H1 (cell line): ENCODE measurements around the gene MRPL28. TPM values are rescaled to one million over a fixed set of nuclear protein-coding genes. Genes with fewer than 3 reads are reported as not detected.

ENCODE experiments used
- CTCF ChIA-PET: fragments of 300-600 bp; sonication (Branson Sonifier 250); formaldehyde crosslinking; loops from one replicate; lab custom pipeline; 2021; ENCODE audit not compliant: partially characterized antibody; lab: Charles Lee
- POLR2A ChIA-PET: fragments of 300-600 bp; sonication (Branson Sonifier 250); formaldehyde crosslinking; loops from one replicate; lab custom pipeline; 2021; ENCODE audit warnings: inconsistent platforms; ENCODE audit not compliant: partially characterized antibody; lab: Charles Lee
- DNase-seq, 2 experiments: peaks; one replicate each; pipeline versions ENCODE4 v3.0.0 to v3.0.0-alpha.2; 2010 to 2022; ENCODE audit warnings: low spot score in 2 of 2, low read depth in 1 of 2, mixed read lengths in 1 of 2
- FAIRE-seq: peaks from 2 replicates; lab custom pipeline; 2011; peaks lifted over from hg19 to GRCh38; lab: Jason Lieb, UNC
- H2AFZ ChIP-seq: 2 replicates; pipeline ENCODE4 v1.8.1; 2012; ENCODE audit warnings: low read length, inconsistent platforms
- H2AK5ac ChIP-seq: 2 replicates; pipeline ENCODE4 v1.6.1; 2013; ENCODE audit warnings: low read depth, low read length
- H2BK120ac ChIP-seq: replicated peaks from 2 replicates; pipeline ENCODE3; 2013; ENCODE audit warnings: low read depth, low read length, inconsistent platforms
- H2BK12ac ChIP-seq: 2 replicates; pipeline ENCODE4 v1.6.1; 2013; ENCODE audit warnings: low read depth, low read length
- H2BK15ac ChIP-seq: 2 replicates; pipeline ENCODE4 v1.6.1; 2013; ENCODE audit warnings: low read length
- H2BK20ac ChIP-seq: 2 replicates; pipeline ENCODE4 v1.6.1; 2013; ENCODE audit warnings: low read length
- H2BK5ac ChIP-seq: 2 replicates; pipeline ENCODE4 v1.6.1; 2013; ENCODE audit warnings: low read depth, low read length
- H3K14ac ChIP-seq: 2 replicates; pipeline ENCODE4 v1.6.1; 2013; ENCODE audit warnings: inconsistent platforms; ENCODE audit not compliant: insufficient read length
- H3K18ac ChIP-seq: 2 replicates; pipeline ENCODE4 v1.6.1; 2013; ENCODE audit warnings: low read length; ENCODE audit errors: extremely low read depth
- H3K23ac ChIP-seq: 2 replicates; pipeline ENCODE4 v1.6.1; 2013; ENCODE audit warnings: inconsistent platforms; ENCODE audit not compliant: insufficient read length
- H3K23me2 ChIP-seq: 2 replicates; pipeline ENCODE4 v1.6.1; 2013; ENCODE audit warnings: low read depth, low read length
- H3K27ac ChIP-seq: 2 replicates; pipeline ENCODE4 v1.6.1; 2011; ENCODE audit warnings: low read depth, low read length, inconsistent platforms
- H3K27me3 ChIP-seq, 4 experiments: replicated peaks in 1 of 4; 1 replicate in 1 of 4; 2 replicates in 3 of 4; pipeline versions ENCODE4 v1.6.1 to v1.8.1; 2011 to 2013; ENCODE audit warnings: low read length in 3 of 4, mild to moderate bottlenecking in 3 of 4, inconsistent platforms in 2 of 4, mixed read lengths in 2 of 4, moderate library complexity in 1 of 4; ENCODE audit not compliant: control insufficient read depth in 3 of 4, insufficient read depth in 3 of 4; ENCODE audit errors: extremely low read depth in 1 of 4
- H3K36me3 ChIP-seq, 4 experiments: 2 replicates each; pipeline versions ENCODE4 v1.6.1 to v1.8.1; 2011 to 2013; ENCODE audit warnings: mild to moderate bottlenecking in 4 of 4, low read length in 3 of 4, moderate library complexity in 2 of 4, control low read depth in 1 of 4, inconsistent platforms in 1 of 4; ENCODE audit not compliant: insufficient read depth in 4 of 4, control insufficient read depth in 2 of 4
- H3K4ac ChIP-seq: replicated peaks from 2 replicates; pipeline ENCODE3; 2013; ENCODE audit warnings: low read length, low read depth, mixed read lengths, inconsistent platforms; ENCODE audit not compliant: insufficient read length
- H3K4me1 ChIP-seq, 4 experiments: replicated peaks in 1 of 4; 1 replicate in 1 of 4; 2 replicates in 3 of 4; pipeline versions ENCODE4 v1.6.1 to v1.8.1; 2011 to 2013; ENCODE audit warnings: low read length in 3 of 4, inconsistent platforms in 2 of 4, mixed read lengths in 1 of 4; ENCODE audit not compliant: insufficient read depth in 4 of 4, control insufficient read depth in 3 of 4
- H3K4me2 ChIP-seq, 2 experiments: 2 replicates each; pipeline versions ENCODE4 v1.6.1 to v1.8.1; 2011 to 2013; ENCODE audit warnings: low read depth in 2 of 2, low read length in 2 of 2, control low read depth in 1 of 2, inconsistent platforms in 1 of 2, mild to moderate bottlenecking in 1 of 2; ENCODE audit not compliant: insufficient read depth in 1 of 2
- H3K4me3 ChIP-seq, 4 experiments: fragments of 200-600, 300-600 bp in 1 of 4; sonication (generic), shearing (Covaris generic), sonication (Bioruptor Twin) in 1 of 4; 2 replicates each; pipeline versions ENCODE4 v1.5.1 to v1.8.1; 2011 to 2016; ENCODE audit warnings: low read length in 4 of 4, low read depth in 3 of 4, control low read depth in 2 of 4, inconsistent platforms in 2 of 4, mild to moderate bottlenecking in 2 of 4, mixed read lengths in 1 of 4, moderate library complexity in 1 of 4; ENCODE audit not compliant: insufficient read depth in 2 of 4; ENCODE audit errors: extremely low read depth in 1 of 4
- H3K56ac ChIP-seq: replicated peaks from 2 replicates; pipeline ENCODE3; 2013; ENCODE audit warnings: low read depth, mild to moderate bottlenecking, mixed read lengths, low read length, inconsistent platforms; ENCODE audit not compliant: insufficient read length
- H3K79me1 ChIP-seq: 2 replicates; pipeline ENCODE4 v1.6.1; 2013; ENCODE audit warnings: low read depth, low read length, control low read depth
- H3K79me2 ChIP-seq, 2 experiments: 2 replicates each; pipeline versions ENCODE4 v1.6.1 to v1.8.1; 2012 to 2013; ENCODE audit warnings: low read length in 2 of 2, mild to moderate bottlenecking in 2 of 2, inconsistent platforms in 1 of 2; ENCODE audit not compliant: insufficient read depth in 2 of 2, control insufficient read depth in 1 of 2
- H3K9ac ChIP-seq, 4 experiments: replicated peaks in 1 of 4; 1 replicate in 1 of 4; 2 replicates in 3 of 4; pipeline versions ENCODE4 v1.6.1 to v1.8.1; 2011 to 2013; ENCODE audit warnings: low read depth in 3 of 4, low read length in 3 of 4, control low read depth in 2 of 4, mild to moderate bottlenecking in 2 of 4, moderate library complexity in 2 of 4, inconsistent platforms in 1 of 4; ENCODE audit errors: extremely low read depth in 1 of 4
- H3K9me3 ChIP-seq, 2 experiments: 2 replicates each; pipeline versions ENCODE4 v1.6.1 to v1.8.1; 2012 to 2013; ENCODE audit warnings: mild to moderate bottlenecking in 2 of 2, moderate library complexity in 2 of 2, control low read depth in 1 of 2, inconsistent platforms in 1 of 2, low read depth in 1 of 2, low read length in 1 of 2, mixed read lengths in 1 of 2; ENCODE audit not compliant: insufficient read depth in 2 of 2
- H4K20me1 ChIP-seq, 2 experiments: replicated peaks in 1 of 2; 2 replicates each; pipeline versions ENCODE3 to v1.8.1; 2011 to 2013; ENCODE audit warnings: inconsistent platforms in 2 of 2, low read length in 2 of 2, mild to moderate bottlenecking in 1 of 2; ENCODE audit not compliant: insufficient read depth in 2 of 2, control insufficient read depth in 1 of 2
- H4K5ac ChIP-seq: 2 replicates; pipeline ENCODE4 v1.6.1; 2013; ENCODE audit warnings: low read length, low read depth, mixed read lengths, inconsistent platforms; ENCODE audit not compliant: insufficient read length
- H4K8ac ChIP-seq: 2 replicates; pipeline ENCODE4 v1.8.0; 2013; ENCODE audit warnings: mild to moderate bottlenecking, moderate library complexity, low read length, inconsistent platforms; ENCODE audit not compliant: insufficient read depth; ENCODE audit errors: extremely low read depth
- H4K91ac ChIP-seq: replicated peaks from 2 replicates; pipeline ENCODE3; 2013; ENCODE audit warnings: low read length, mixed read lengths, inconsistent platforms; ENCODE audit not compliant: insufficient read length
- KDM4A ChIP-seq: IDR thresholded peaks from one replicate; pipeline ENCODE4 v1.7.1; 2012; ENCODE audit warnings: low read depth, mild to moderate bottlenecking, moderate library complexity, low read length, inconsistent platforms; ENCODE audit not compliant: severe bottlenecking
- MAFK ChIP-seq: IDR thresholded peaks from 2 replicates; pipeline ENCODE4 v1.6.1; 2012; ENCODE audit warnings: low read depth, mild to moderate bottlenecking, improper control_type of control experiment, low read length
- TAF7 ChIP-seq: optimal IDR thresholded peaks from 2 replicates; pipeline ENCODE3; 2011; ENCODE audit warnings: low read depth, mild to moderate bottlenecking, inconsistent platforms, low read length, moderate library complexity, borderline replicate concordance
- WGBS, 2 experiments: shearing (Covaris generic) in 1 of 2; methylation state at CpG; one replicate each; pipeline versions ENCODE4 v1.1.6 to v1.1.7; 2013 to 2015; ENCODE audit warnings: low lambda C conversion rate in 2 of 2, mixed read lengths in 2 of 2, inconsistent platforms in 1 of 2, low coverage in 1 of 2, missing lambda C conversion rate in 1 of 2; ENCODE audit not compliant: insufficient replicate concordance in 2 of 2, insufficient coverage in 1 of 2, insufficient read length in 1 of 2; ENCODE audit errors: extremely low coverage in 1 of 2, missing lambda C conversion rate in 1 of 2; 5-methylcytosine and 5-hydroxymethylcytosine counted together
- polyA plus RNA-seq, 7 experiments: library from polyadenylated mRNA; depleted of rRNA in 3 of 7; stranded (reverse) in 5 of 7; unstranded in 2 of 7; fragments of >200 nt in 5 of 7; fragments of 200-250 nt in 2 of 7; gene quantifications; 1 replicate in 5 of 7; 2 replicates in 1 of 7; 4 replicates in 1 of 7; pipeline versions ENCODE4 v1.2.1 to v1.2.3, GENCODE V29; 2011 to 2013; ENCODE audit warnings: missing spikeins in 2 of 7, mixed read lengths in 2 of 7
- total RNA-seq: library from RNA; stranded (reverse); fragmentation: NEBNext Ultra II Directional; extraction: Animal tissue kit (Norgen Biotek cat#: 25700); gene quantifications from 2 replicates; pipeline ENCODE4 v1.2.1, GENCODE V29; 2021
- TF ChIP-seq, protein P1 (sequence below): IDR thresholded peaks from 2 replicates; pipeline ENCODE4 v1.6.1; 2011; ENCODE audit warnings: low read length, improper control_type of control experiment

Gene MRPL28
- total and polyA plus RNA-seq, 2 of the 8 experiments (the other 6 are each of a cell fraction or from before 2014, with no cell fraction given) = 88.9 to 188 TPM

DNA sequence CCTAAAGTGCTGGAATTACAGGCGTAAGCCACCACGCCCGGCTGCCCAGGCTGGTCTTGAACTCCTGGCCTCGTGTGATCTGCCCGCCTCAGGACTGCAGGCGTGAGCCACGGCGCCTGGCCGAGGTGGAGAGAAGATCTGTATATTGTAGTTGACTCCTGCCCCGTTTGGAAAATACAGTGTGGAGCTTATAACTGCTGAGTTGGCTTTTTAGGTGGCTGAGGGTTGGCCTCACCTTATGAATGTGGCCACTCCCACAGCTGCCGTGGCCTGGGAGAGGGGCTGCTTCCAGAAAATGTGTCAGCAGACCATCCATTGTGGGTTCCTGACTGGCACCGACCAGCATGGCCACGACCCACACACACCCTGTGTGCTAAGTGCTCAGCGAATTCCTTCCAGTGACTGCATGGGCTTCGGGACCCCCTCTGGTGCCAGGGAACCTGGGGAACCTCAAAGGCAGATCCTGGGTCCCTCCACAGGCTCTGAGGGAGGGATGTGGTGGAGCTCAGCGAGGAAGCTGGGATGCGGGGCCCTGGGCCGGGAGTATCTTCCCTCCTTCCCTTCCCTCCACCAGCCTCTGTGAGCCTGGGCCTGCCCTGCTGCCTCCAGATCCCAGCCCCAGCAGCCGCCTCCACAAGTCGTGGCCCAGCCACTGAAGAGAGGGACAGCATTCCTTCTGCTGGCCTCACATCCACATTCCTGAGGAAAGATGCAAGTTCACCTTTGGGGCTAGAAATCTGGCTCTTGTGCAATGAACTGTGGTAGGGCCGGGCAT is 44.2 kb upstream of the MRPL28 start:
- H2BK12ac ChIP-seq = no peak overlapping the region
- H3K27me3 ChIP-seq = no peaks in the 10 kb centered on the region
- no peak overlapping the region for H3K9ac ChIP-seq
- no peaks in the 10 kb centered on the region for H3K79me1 ChIP-seq
- no peak overlapping the region for H2BK15ac ChIP-seq
- H2BK120ac ChIP-seq = no peak overlapping the region
- TF ChIP-seq MAFK = peak; percentile 32; the same call in 1 of the 2 replicates
- TF ChIP-seq KDM4A = no peak
- TF ChIP-seq, protein P1, sequence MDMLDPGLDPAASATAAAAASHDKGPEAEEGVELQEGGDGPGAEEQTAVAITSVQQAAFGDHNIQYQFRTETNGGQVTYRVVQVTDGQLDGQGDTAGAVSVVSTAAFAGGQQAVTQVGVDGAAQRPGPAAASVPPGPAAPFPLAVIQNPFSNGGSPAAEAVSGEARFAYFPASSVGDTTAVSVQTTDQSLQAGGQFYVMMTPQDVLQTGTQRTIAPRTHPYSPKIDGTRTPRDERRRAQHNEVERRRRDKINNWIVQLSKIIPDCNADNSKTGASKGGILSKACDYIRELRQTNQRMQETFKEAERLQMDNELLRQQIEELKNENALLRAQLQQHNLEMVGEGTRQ = no peak
- TF ChIP-seq TAF7 = no peak
- H2BK5ac ChIP-seq = no peak overlapping the region
- POLR2A ChIA-PET = interaction anchor here (1.2 to 3.9 kb wide), 4 partner anchors 8 to 32 kb away, joined by 3 to 13 read pairs (median 4); no protein-coding TSS in a partner anchor
- 92% methylated on average over 21 of the region's 21 CpGs; no CpG with 5 or more reads in 1 of the 2 experiments for WGBS, 2 experiments
- no peaks in the 10 kb centered on the region for H3K23me2 ChIP-seq
- H3K4me3 ChIP-seq = no peak overlapping the region
- peaks cover 0 to 1% of the 10 kb centered on the region in 2 experiments for H4K20me1 ChIP-seq
- no peak overlapping the region for H4K91ac ChIP-seq
- H4K8ac ChIP-seq = no peak overlapping the region; the same call in 1 of the 2 replicates
- peaks cover 0 to 3% (median 1%) of the 10 kb centered on the region in 4 experiments; a peak in 2 of 8 replicates for H3K36me3 ChIP-seq
- no peaks in the 10 kb centered on the region for H3K4me1 ChIP-seq
- H3K27ac ChIP-seq = no peak overlapping the region
- H3K79me2 ChIP-seq = no peaks in the 10 kb centered on the region
- H3K4me2 ChIP-seq = no peak overlapping the region
- FAIRE-seq = no peak
- H3K23ac ChIP-seq = no peak overlapping the region
- H2AK5ac ChIP-seq = no peak overlapping the region
- H3K4ac ChIP-seq = no peak overlapping the region
- H3K56ac ChIP-seq = no peak overlapping the region
- CTCF ChIA-PET = interaction anchor here (2.7 kb wide), 1 partner anchor 11 kb away, joined by 9 read pairs; the partner anchor contains the start of gene RAB11FIP3
- no peak overlapping the region for H2AFZ ChIP-seq
- no peaks in the 10 kb centered on the region for H3K9me3 ChIP-seq
- H3K18ac ChIP-seq = no peak overlapping the region
- H3K14ac ChIP-seq = no peak overlapping the region
- H4K5ac ChIP-seq = no peak overlapping the region
- no peak overlapping the region for H2BK20ac ChIP-seq
- DNase-seq = no peak
